Colon (tissue), 2 donors: Measurements from ENCODE around the gene LAMA4.

Experiments used
- FAIRE-seq: peaks from 2 replicates; lab custom pipeline; 2012; peaks lifted over from hg19 to GRCh38; lab: Jason Lieb, UNC
- donor health status: control.
- donor health status: control.

The LAMA4 gene

GRCh38 chr6:112253841-112254816 lies at the start of gene LAMA4:
LAMA4 (minus strand) TSS chr6:112254567; CDS start chr6:112254150, 417 bp downstream.
- FAIRE-seq, result no peak

GRCh38 chr6:112302142-112302705 lies 47.9 kb upstream of the LAMA4 start:
- FAIRE-seq, result no peak

- FAIRE-seq, result no peak
Observed at GRCh38 chr6:112300896-112301295, 46.5 kb upstream of the LAMA4 start.

GRCh38 chr6:112298816-112299281 lies 44.5 kb upstream of the LAMA4 start:
- FAIRE-seq, result no peak

- FAIRE-seq, result no peak
Observed at GRCh38 chr6:112298021-112298745, 43.8 kb upstream of the LAMA4 start.

GRCh38 chr6:112296694-112297093 lies 42.3 kb upstream of the LAMA4 start:
- FAIRE-seq, result no peak

- no peak for FAIRE-seq
Observed at GRCh38 chr6:112296122-112296521, 41.8 kb upstream of the LAMA4 start.

- no peak for FAIRE-seq
Observed at GRCh38 chr6:112291161-112291762, 36.9 kb upstream of the LAMA4 start.

- no peak for FAIRE-seq
Observed at GRCh38 chr6:112289038-112289566, 34.7 kb upstream of the LAMA4 start.

GRCh38 chr6:112288475-112288874 lies 34.1 kb upstream of the LAMA4 start:
- no peak for FAIRE-seq

- no peak for FAIRE-seq
Observed at GRCh38 chr6:112287577-112288225, 33.3 kb upstream of the LAMA4 start.

GRCh38 chr6:112286500-112287144 lies 32.3 kb upstream of the LAMA4 start:
- no peak for FAIRE-seq

GRCh38 chr6:112286010-112286409 lies 31.6 kb upstream of the LAMA4 start:
- FAIRE-seq, result no peak

GRCh38 chr6:112284603-112285002 lies 30.2 kb upstream of the LAMA4 start:
- FAIRE-seq, result no peak

GRCh38 chr6:112283621-112284020 lies 29.3 kb upstream of the LAMA4 start:
- no peak for FAIRE-seq

GRCh38 chr6:112281821-112282615 lies 27.7 kb upstream of the LAMA4 start:
- FAIRE-seq, result peak; percentile 47

GRCh38 chr6:112279031-112279935 lies 24.9 kb upstream of the LAMA4 start:
- FAIRE-seq, result no peak

- no peak for FAIRE-seq
Observed at GRCh38 chr6:112275365-112275764, 21.0 kb upstream of the LAMA4 start.

GRCh38 chr6:112274774-112275173 lies 20.4 kb upstream of the LAMA4 start:
- no peak for FAIRE-seq
